ENCODE data around the gene RPS6KA2.

- no peak for TF ChIP-seq CTCF (IDR thresholded peaks at IDR 0.05)
- no peak for TF ChIP-seq POLR2A (IDR thresholded peaks at IDR 0.05)
Observed at GRCh38 chr6:166477647-166478365, 149.2 kb downstream of the RPS6KA2 start.
